Endothelial cell of umbilical vein (primary cell): Measurements from ENCODE around the gene TSEN2. TPM values are rescaled to one million over a fixed set of nuclear protein-coding genes. Genes with fewer than 3 reads are reported as not detected.

Source experiments
- BruUV-seq: library from RNA; stranded (reverse); fragments of 400-500 nt; replicated peaks from 2 replicates; lab custom pipeline; 2021; lab: Mats Ljungman, UMichigan
- CTCF ChIA-PET: fragments of 300-600, 350-600 bp; sonication (Branson Sonifier 250); formaldehyde crosslinking; loops from one replicate; lab custom pipeline; 2021; ENCODE audit warnings: antibody characterized with exemption, inconsistent platforms; lab: Charles Lee
- POLR2A ChIA-PET: fragments of 300-600, 350-600 bp; sonication (Branson Sonifier 250); formaldehyde crosslinking; loops from one replicate; lab custom pipeline; 2021; ENCODE audit warnings: antibody characterized with exemption, inconsistent platforms; lab: Charles Lee
- DNase-seq: peaks from one replicate; pipeline ENCODE4 v3.0.0-alpha.2; 2011; ENCODE audit warnings: low read depth, low spot score
- FAIRE-seq: peaks from 2 replicates; lab custom pipeline; 2011; peaks lifted over from hg19 to GRCh38; lab: Jason Lieb, UNC
- H2AFZ ChIP-seq: 2 replicates; pipeline ENCODE4 v1.6.0; 2012; ENCODE audit warnings: low read depth, low read length, control low read depth, inconsistent platforms
- H3K27ac ChIP-seq: 2 replicates; pipeline ENCODE4 v1.5.1; 2011; ENCODE audit warnings: low read depth, mild to moderate bottlenecking, control low read depth, low read length, moderate library complexity; ENCODE audit not compliant: insufficient read depth
- H3K27me3 ChIP-seq, 2 experiments: 2 replicates each; pipeline versions ENCODE4 v1.6.0 to v1.6.1; 2011; ENCODE audit warnings: low read length in 2 of 2, mixed read lengths in 1 of 2; ENCODE audit not compliant: control insufficient read depth in 2 of 2, insufficient read depth in 2 of 2
- H3K36me3 ChIP-seq, 2 experiments: 2 replicates in 1 of 2; 3 replicates in 1 of 2; pipeline ENCODE4 v1.5.1; 2011; ENCODE audit warnings: low read length in 2 of 2, mild to moderate bottlenecking in 1 of 2, moderate library complexity in 1 of 2; ENCODE audit not compliant: control insufficient read depth in 2 of 2, insufficient read depth in 2 of 2; ENCODE audit errors: extremely low read depth in 1 of 2
- H3K4me1 ChIP-seq: 3 replicates; pipeline ENCODE4 v1.5.1; 2011; ENCODE audit warnings: mild to moderate bottlenecking, low read length; ENCODE audit not compliant: control insufficient read depth, insufficient read depth; ENCODE audit errors: extremely low read depth
- H3K4me2 ChIP-seq: 2 replicates; pipeline ENCODE4 v1.6.1; 2011; ENCODE audit warnings: low read length, control low read depth, mixed read lengths; ENCODE audit not compliant: insufficient read depth
- H3K4me3 ChIP-seq, 3 experiments: fragments of 200-600 bp in 1 of 3; sonication (generic), shearing (Covaris generic) in 1 of 3; replicated peaks in 1 of 3; 2 replicates each; pipeline ENCODE4 v1.5.1; 2011 to 2016; ENCODE audit warnings: control low read depth in 3 of 3, low read length in 3 of 3, mild to moderate bottlenecking in 2 of 3, inconsistent platforms in 1 of 3, low read depth in 1 of 3, moderate library complexity in 1 of 3; ENCODE audit not compliant: insufficient read depth in 1 of 3
- H3K79me2 ChIP-seq: 2 replicates; pipeline ENCODE4 v1.6.0; 2012; ENCODE audit warnings: low read length, inconsistent platforms; ENCODE audit not compliant: control insufficient read depth, insufficient read depth
- H3K9ac ChIP-seq: replicated peaks from 2 replicates; pipeline ENCODE3; 2011; ENCODE audit warnings: low read length, control low read depth; ENCODE audit not compliant: insufficient read depth; ENCODE audit errors: extremely low read depth
- H3K9me1 ChIP-seq: replicated peaks from 3 replicates; pipeline ENCODE4 v1.6.0; 2011; ENCODE audit warnings: mild to moderate bottlenecking, low read length; ENCODE audit not compliant: control insufficient read depth, insufficient read depth; ENCODE audit errors: extremely low read depth
- H3K9me3 ChIP-seq: replicated peaks from 2 replicates; pipeline ENCODE4 v1.5.1; 2012; ENCODE audit warnings: low read length, inconsistent platforms; ENCODE audit not compliant: control insufficient read depth, insufficient read depth
- H4K20me1 ChIP-seq: replicated peaks from 2 replicates; pipeline ENCODE3; 2011; ENCODE audit warnings: mild to moderate bottlenecking, low read length; ENCODE audit not compliant: control insufficient read depth, insufficient read depth; ENCODE audit errors: extremely low read depth
- EZH2 ChIP-seq: IDR thresholded peaks from 2 replicates; pipeline ENCODE4 v1.6.1; 2012; ENCODE audit warnings: borderline replicate concordance, low read depth, mild to moderate bottlenecking, moderate library complexity, low read length, inconsistent platforms; ENCODE audit not compliant: severe bottlenecking
- FOS ChIP-seq: IDR thresholded peaks from 2 replicates; pipeline ENCODE4 v1.6.1; 2011; ENCODE audit warnings: mild to moderate bottlenecking, low read length, moderate library complexity, borderline replicate concordance; ENCODE audit not compliant: insufficient read depth
- GATA2 ChIP-seq: IDR thresholded peaks from 2 replicates; pipeline ENCODE4 v1.7.0; 2011; ENCODE audit warnings: low read depth, mild to moderate bottlenecking, moderate library complexity, mixed read lengths, low read length; ENCODE audit not compliant: insufficient read length, insufficient read depth
- JUN ChIP-seq: IDR thresholded peaks from 2 replicates; pipeline ENCODE4 v1.6.1; 2011; ENCODE audit warnings: borderline replicate concordance, low read depth; ENCODE audit not compliant: insufficient read length, insufficient read depth
- MYC ChIP-seq: IDR thresholded peaks from one replicate; pipeline ENCODE4 v1.6.1; 2011; ENCODE audit warnings: mild to moderate bottlenecking, low read depth, low read length
- POLR2A ChIP-seq: IDR thresholded peaks from 2 replicates; pipeline ENCODE4 v1.6.1; 2012; ENCODE audit warnings: low read depth, mild to moderate bottlenecking, control low read depth, low read length
- POLR2AphosphoS5 ChIP-seq: IDR thresholded peaks from 2 replicates; pipeline ENCODE4 v1.6.1; 2012; ENCODE audit warnings: low read depth, mild to moderate bottlenecking, control low read depth, low read length, moderate library complexity; ENCODE audit not compliant: insufficient read depth
- dilution Hi-C: fragments of 300-500 bp; cut with MboI; formaldehyde crosslinking; loops from one replicate; pipeline ENCODE4 v1.15.0; 2019; ENCODE audit warnings: low sequenced_read_pairs; ENCODE audit not compliant: extremely low pct_ligation_motif_present
- intact Hi-C: fragments of 100-400 bp; cut with micrococcal nuclease; formaldehyde crosslinking; loops from one replicate; pipeline ENCODE4 v1.10.0; 2022
- polyA plus RNA-seq, 4 experiments: library from polyadenylated mRNA; depleted of rRNA in 3 of 4; stranded (reverse) in 3 of 4; unstranded in 1 of 4; fragments of >200 nt; gene quantifications; 2 replicates each; pipeline versions ENCODE4 v1.2.1 to v1.2.3, GENCODE V29; 2011 to 2012; ENCODE audit warnings: missing spikeins in 1 of 4
- total RNA-seq: library from RNA; stranded (reverse); gene quantifications from 2 replicates; pipeline ENCODE4 v1.2.3, GENCODE V29; 2021
- TF ChIP-seq, protein P1 (sequence below), 2 donors: IDR thresholded peaks; 1 replicate in 1 of 2; 2 replicates in 1 of 2; pipeline ENCODE4 v1.5.1; 2011; ENCODE audit warnings: low read length in 2 of 2, mild to moderate bottlenecking in 2 of 2, moderate library complexity in 2 of 2, control low read depth in 1 of 2, inconsistent platforms in 1 of 2, low read depth in 1 of 2; ENCODE audit not compliant: insufficient read depth in 1 of 2; ENCODE audit errors: extremely low read depth in 1 of 2
- TF ChIP-seq, protein P2 (sequence below): IDR thresholded peaks from 2 replicates; pipeline ENCODE4 v1.6.1; 2011; ENCODE audit not compliant: insufficient read depth, insufficient read length

The TSEN2 gene
- total and polyA plus RNA-seq, 2 donors (not counting 3 experiments of a cell fraction or from before 2014, with no cell fraction given), result 8.3 to 12.1 TPM

DNA sequence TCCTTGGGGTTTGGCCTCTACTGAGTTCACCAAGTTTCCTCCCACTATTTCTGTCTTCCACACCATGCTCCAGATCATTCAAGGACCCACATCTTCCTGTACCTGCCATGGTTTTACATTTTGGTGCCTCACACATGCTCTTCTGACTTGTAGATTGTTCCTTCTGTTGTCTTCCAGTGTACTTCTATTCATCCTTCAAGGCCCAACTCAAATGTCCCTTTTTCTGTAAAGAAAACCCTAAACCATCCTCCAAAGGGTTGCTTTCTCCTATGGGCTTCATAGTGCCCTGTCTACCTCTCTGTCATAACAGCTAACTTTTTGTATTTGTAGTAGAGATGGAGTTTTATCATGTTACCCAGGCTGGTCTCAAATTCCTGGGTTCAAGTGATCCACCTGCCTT, 20.1 kb upstream of the TSEN2 start:
- CTCF ChIA-PET, result no interaction called here

DNA sequence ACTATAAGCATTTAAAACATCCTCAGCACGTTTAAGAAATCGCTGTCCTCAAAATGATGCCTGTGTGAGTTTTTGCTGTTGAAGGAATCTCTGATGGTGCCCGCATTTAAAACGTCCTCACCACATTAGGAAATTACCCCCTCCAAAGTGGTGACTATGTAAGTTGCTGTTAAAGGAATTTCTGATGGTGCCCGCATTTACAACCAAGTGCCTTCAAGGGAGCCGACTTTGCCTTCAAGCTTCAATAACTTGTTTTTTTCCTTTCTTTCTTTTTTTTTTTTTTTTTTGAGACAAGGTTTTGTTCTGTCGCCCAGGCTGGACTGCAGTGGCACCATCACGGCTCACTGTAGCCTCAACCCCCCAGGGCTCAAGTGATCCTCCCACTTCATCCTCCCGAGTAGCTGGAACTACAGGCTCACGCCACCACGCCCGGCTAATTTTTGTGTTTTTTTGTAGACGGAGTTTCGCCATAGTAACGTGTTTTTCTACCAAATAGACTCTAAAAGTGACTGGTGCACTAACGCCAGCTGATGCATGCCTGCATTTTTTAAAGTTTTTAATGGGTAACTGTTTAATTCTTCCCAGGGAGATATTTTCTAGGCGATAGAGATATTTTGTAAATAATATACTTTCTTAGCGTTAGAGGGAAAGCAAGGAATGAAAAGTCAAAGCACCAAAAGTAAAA, 19.0 kb upstream of the TSEN2 start:
- ChIA-PET POLR2A (no interaction called here), CTCF (interaction anchor here (1.3 kb wide), 1 partner anchor 14 kb away, joined by 3 read pairs; no protein-coding TSS in a partner anchor)
- no TSS peak for BruUV-seq
- no peak overlapping the region for H3K9ac ChIP-seq
- TF ChIP-seq JUN (no peak), POLR2AphosphoS5 (no peak), GATA2 (no peak), POLR2A (no peak), FOS (no peak), EZH2 (no peak), MYC (no peak)
- TF ChIP-seq, protein P1, sequence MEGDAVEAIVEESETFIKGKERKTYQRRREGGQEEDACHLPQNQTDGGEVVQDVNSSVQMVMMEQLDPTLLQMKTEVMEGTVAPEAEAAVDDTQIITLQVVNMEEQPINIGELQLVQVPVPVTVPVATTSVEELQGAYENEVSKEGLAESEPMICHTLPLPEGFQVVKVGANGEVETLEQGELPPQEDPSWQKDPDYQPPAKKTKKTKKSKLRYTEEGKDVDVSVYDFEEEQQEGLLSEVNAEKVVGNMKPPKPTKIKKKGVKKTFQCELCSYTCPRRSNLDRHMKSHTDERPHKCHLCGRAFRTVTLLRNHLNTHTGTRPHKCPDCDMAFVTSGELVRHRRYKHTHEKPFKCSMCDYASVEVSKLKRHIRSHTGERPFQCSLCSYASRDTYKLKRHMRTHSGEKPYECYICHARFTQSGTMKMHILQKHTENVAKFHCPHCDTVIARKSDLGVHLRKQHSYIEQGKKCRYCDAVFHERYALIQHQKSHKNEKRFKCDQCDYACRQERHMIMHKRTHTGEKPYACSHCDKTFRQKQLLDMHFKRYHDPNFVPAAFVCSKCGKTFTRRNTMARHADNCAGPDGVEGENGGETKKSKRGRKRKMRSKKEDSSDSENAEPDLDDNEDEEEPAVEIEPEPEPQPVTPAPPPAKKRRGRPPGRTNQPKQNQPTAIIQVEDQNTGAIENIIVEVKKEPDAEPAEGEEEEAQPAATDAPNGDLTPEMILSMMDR (IDR thresholded peaks at IDR 0.05; ENCODE audit: extremely low read depth in 1 of 2, insufficient read depth in 1 of 2, low read depth in 1 of 2, low read length in 2 of 2), result no peak
- TF ChIP-seq, protein P2, sequence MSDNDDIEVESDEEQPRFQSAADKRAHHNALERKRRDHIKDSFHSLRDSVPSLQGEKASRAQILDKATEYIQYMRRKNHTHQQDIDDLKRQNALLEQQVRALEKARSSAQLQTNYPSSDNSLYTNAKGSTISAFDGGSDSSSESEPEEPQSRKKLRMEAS, result no peak
- H3K27ac ChIP-seq, result no peak overlapping the region
- no peaks in the 10 kb centered on the region for H3K9me3 ChIP-seq
- no peak overlapping the region for H2AFZ ChIP-seq
- dilution Hi-C loops, result loop anchor here (10.0 kb wide), 1 partner anchor 320 kb away; no protein-coding TSS in a partner anchor
- no peak overlapping the region for H3K4me2 ChIP-seq
- intact Hi-C loops, result no loop called here
- H3K4me1 ChIP-seq, result peaks cover 14% of the 10 kb centered on the region
- H3K36me3 ChIP-seq, result no peaks in the 10 kb centered on the region
- H3K79me2 ChIP-seq, result no peaks in the 10 kb centered on the region
- H3K27me3 ChIP-seq, result no peaks in the 10 kb centered on the region
- no peaks in the 10 kb centered on the region for H3K9me1 ChIP-seq
- DNase-seq (no peak), FAIRE-seq (no peak)
- H4K20me1 ChIP-seq, result no peaks in the 10 kb centered on the region
- no peak overlapping the region for H3K4me3 ChIP-seq

More for the DNA sequence above, 20.1 kb upstream of the TSEN2 start:
- dilution Hi-C loops, result loop anchor here (10.0 kb wide), 1 partner anchor 319 kb away; no protein-coding TSS in a partner anchor
- no peak overlapping the region for H3K27ac ChIP-seq
- H3K36me3 ChIP-seq, result no peaks in the 10 kb centered on the region
- DNase-seq, result no peak
- H3K4me2 ChIP-seq, result no peak overlapping the region
- FAIRE-seq, result no peak
- TF ChIP-seq GATA2, result no peak
- TF ChIP-seq POLR2AphosphoS5, result no peak
- TF ChIP-seq JUN, result no peak
- no peak for TF ChIP-seq FOS
- no peak for TF ChIP-seq EZH2
- no peak for TF ChIP-seq MYC
- TF ChIP-seq POLR2A, result no peak
- H3K9me3 ChIP-seq, result no peaks in the 10 kb centered on the region
- no peaks in the 10 kb centered on the region for H4K20me1 ChIP-seq
- H3K79me2 ChIP-seq, result no peaks in the 10 kb centered on the region
- no peak overlapping the region for H2AFZ ChIP-seq
- intact Hi-C loops, result loop anchor here (5.0 kb wide), 1 partner anchor 57 kb away; no protein-coding TSS in a partner anchor
- H3K4me3 ChIP-seq, result no peak overlapping the region
- no peak overlapping the region for H3K9ac ChIP-seq
- POLR2A ChIA-PET, result no interaction called here
- no TSS peak for BruUV-seq
- no peaks in the 10 kb centered on the region for H3K9me1 ChIP-seq
- no peaks in the 10 kb centered on the region for H3K27me3 ChIP-seq
- H3K4me1 ChIP-seq, result peaks cover 14% of the 10 kb centered on the region
